RPMI7951 (cell line): ENCODE results near the gene DUSP21. TPM values are rescaled to one million over a fixed set of nuclear protein-coding genes. Genes with fewer than 3 reads are reported as not detected.
"Not testable (repeated sequence)": the region's sequence is repeated elsewhere in the genome, so short reads cannot be mapped to it uniquely, and the experiment has no call there.

Source experiments
- DNase-seq: peaks from one replicate; pipeline ENCODE4 v3.0.0-alpha.2; 2012; ENCODE audit warnings: low read depth
- total RNA-seq: library from RNA; depleted of rRNA; stranded (reverse); fragments of >200 nt; shearing (Covaris generic); gene quantifications from 2 replicates; pipeline ENCODE4 v1.2.3, GENCODE V29; 2014; rRNA removed

The DUSP21 gene
- total RNA-seq, 1 experiment from 2014 or later = not detected

- peak; percentile 20 for DNase-seq
Measured at GRCh38 chrX:44876086-44876485, 32.3 kb downstream of the DUSP21 start.

- no peak for DNase-seq
Measured at GRCh38 chrX:44876767-44877166, 32.9 kb downstream of the DUSP21 start.

GRCh38 chrX:44878780-44879179 is 35.0 kb downstream of the DUSP21 start:
- no peak for DNase-seq

GRCh38 chrX:44881549-44881948 is 37.7 kb downstream of the DUSP21 start:
- DNase-seq = no peak

- no peak for DNase-seq
Measured at GRCh38 chrX:44882635-44883034, 38.8 kb downstream of the DUSP21 start.

GRCh38 chrX:44884944-44885343 is 41.1 kb downstream of the DUSP21 start:
- no peak for DNase-seq

GRCh38 chrX:44889824-44890223 is 46.0 kb downstream of the DUSP21 start:
- DNase-seq = no peak

- DNase-seq = no peak
Measured at GRCh38 chrX:44890247-44890646, 46.4 kb downstream of the DUSP21 start.

GRCh38 chrX:44890687-44891086 is 46.9 kb downstream of the DUSP21 start:
- not testable (repeated sequence) for DNase-seq

- no peak for DNase-seq
Measured at GRCh38 chrX:44891642-44892041, 47.8 kb downstream of the DUSP21 start.

Other genes with a start within 250 kb of the DUSP21 start
- gene KDM6A, start 29.2 kb downstream of the DUSP21 start, total RNA-seq = 17.7 and 22.0 TPM in 2 replicates